ENCODE results near the gene ZMYM2. TPM values are rescaled to one million over a fixed set of nuclear protein-coding genes. Genes with fewer than 3 reads are reported as not detected.

Gene ZMYM2
- total RNA-seq, 4 donors from 2014 or later: 33.4 to 91.1 (median 63.6) TPM

DNA sequence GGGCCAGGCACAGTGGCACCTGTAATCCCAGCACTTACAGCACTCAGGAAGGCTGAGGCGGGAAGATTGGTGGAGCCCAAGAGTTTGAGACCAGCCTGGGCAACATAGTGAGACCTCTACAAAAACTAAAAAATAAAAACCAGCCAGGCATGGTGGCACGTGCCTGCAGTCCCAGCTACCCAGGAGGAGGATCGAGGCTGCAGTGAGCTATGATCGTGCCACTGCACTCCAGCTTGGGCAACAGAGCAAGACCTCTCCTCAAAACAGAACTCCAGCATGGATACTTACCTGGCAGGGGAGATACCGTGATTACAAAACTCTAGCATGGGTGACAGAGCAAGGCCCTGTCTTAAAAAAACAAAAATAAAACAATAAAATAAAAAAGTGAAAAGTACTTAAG is 107.0 kb downstream of the ZMYM2 start:
- Histone ChIP-seq H3K4me1 (no peaks in the 10 kb centered on the region), H3K27me3 (no peaks in the 10 kb centered on the region), H3K9me3 (no peaks in the 10 kb centered on the region), H3K27ac (no peak overlapping the region), H3K36me3 (peaks cover 0 to 57% (median 17%) of the 10 kb centered on the region in 4 donors), H3K4me3 (no peak overlapping the region)
- TF ChIP-seq, protein P1, sequence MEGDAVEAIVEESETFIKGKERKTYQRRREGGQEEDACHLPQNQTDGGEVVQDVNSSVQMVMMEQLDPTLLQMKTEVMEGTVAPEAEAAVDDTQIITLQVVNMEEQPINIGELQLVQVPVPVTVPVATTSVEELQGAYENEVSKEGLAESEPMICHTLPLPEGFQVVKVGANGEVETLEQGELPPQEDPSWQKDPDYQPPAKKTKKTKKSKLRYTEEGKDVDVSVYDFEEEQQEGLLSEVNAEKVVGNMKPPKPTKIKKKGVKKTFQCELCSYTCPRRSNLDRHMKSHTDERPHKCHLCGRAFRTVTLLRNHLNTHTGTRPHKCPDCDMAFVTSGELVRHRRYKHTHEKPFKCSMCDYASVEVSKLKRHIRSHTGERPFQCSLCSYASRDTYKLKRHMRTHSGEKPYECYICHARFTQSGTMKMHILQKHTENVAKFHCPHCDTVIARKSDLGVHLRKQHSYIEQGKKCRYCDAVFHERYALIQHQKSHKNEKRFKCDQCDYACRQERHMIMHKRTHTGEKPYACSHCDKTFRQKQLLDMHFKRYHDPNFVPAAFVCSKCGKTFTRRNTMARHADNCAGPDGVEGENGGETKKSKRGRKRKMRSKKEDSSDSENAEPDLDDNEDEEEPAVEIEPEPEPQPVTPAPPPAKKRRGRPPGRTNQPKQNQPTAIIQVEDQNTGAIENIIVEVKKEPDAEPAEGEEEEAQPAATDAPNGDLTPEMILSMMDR (IDR thresholded peaks at IDR 0.05): no peak
- TF ChIP-seq POLR2AphosphoS5 (IDR thresholded peaks at IDR 0.05) (no peak), EP300 (IDR thresholded peaks at IDR 0.05; ENCODE audit: low read depth) (no peak), POLR2A (IDR thresholded peaks at IDR 0.05) (no peak)
- DNase-seq: no peak
- in situ Hi-C loops (cut with MboI; ENCODE audit: low pct_ligation_motif_present in 1 of 4, low pct_unique_long_range_greater_than_20kb in 1 of 4, low sequenced_read_pairs in 3 of 4) (no loop called here), intact Hi-C loops (cut with DNase I; ENCODE audit: low total_unique reads) (no loop called here)
- 96 to 100% methylated on average over 2 to 5 of the region's 5 CpGs for WGBS, 2 donors (ENCODE audit: low coverage in 1 of 2)

DNA sequence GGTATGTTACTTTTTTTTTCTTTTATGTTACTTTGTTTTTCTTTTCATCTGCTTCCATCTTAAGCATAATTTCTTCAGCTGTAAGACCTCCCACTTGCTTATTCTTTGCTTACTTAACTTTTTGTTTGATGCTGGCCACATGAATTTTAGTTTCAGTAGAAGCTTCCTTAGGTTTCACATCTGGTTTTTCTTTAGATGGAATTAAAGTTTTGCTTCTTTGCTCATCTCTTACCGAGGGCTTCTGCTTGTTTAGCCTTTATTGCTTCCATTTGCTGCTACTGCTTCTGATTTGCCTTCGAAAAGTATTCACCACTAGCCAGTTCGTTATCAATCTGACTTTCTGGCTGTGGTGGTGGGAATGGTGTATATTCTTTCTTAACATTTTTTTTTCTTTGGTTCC is 111.4 kb downstream of the ZMYM2 start:
- Histone ChIP-seq H3K9me3 (no peaks in the 10 kb centered on the region), H3K27ac (no peak overlapping the region), H3K36me3 (peaks cover 0 to 69% (median 22%) of the 10 kb centered on the region in 4 donors), H3K4me1 (no peaks in the 10 kb centered on the region), H3K27me3 (no peaks in the 10 kb centered on the region), H3K4me3 (no peak overlapping the region)
- no peak for DNase-seq
- 90 to 94% methylated on average over 3 of the region's 3 CpGs for WGBS, 2 donors (ENCODE audit: low coverage in 1 of 2)
- in situ Hi-C loops (cut with MboI; ENCODE audit: low pct_ligation_motif_present in 1 of 4, low pct_unique_long_range_greater_than_20kb in 1 of 4, low sequenced_read_pairs in 3 of 4): no loop called here
- TF ChIP-seq, protein P1 (IDR thresholded peaks at IDR 0.05): no peak
- TF ChIP-seq POLR2A (IDR thresholded peaks at IDR 0.05) (no peak), EP300 (IDR thresholded peaks at IDR 0.05; ENCODE audit: low read depth) (no peak), POLR2AphosphoS5 (IDR thresholded peaks at IDR 0.05) (no peak)
- intact Hi-C loops (cut with DNase I; ENCODE audit: low total_unique reads): no loop called here

DNA sequence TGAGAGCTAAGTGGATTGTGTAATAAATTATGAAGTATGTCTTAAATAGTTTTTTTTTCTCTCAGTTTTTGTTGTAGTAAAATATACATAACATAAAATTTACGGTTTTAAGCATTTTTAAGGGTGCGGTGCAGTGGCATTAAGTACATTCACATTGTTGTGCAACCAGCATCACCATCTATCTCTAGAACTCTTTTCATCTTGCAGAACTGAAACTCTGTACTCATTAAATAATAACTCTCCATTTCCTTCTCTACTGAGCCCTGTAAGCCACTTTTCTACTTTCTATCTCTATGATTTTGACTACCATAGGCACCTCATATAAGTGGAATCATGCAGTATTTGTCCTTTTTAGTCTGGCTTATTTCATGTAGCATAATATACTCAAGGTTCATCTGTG is 115.2 kb downstream of the ZMYM2 start:
- Histone ChIP-seq H3K27ac (no peak overlapping the region), H3K9me3 (no peaks in the 10 kb centered on the region), H3K4me3 (no peak overlapping the region), H3K36me3 (peaks cover 0 to 57% (median 10%) of the 10 kb centered on the region in 4 donors), H3K4me1 (no peaks in the 10 kb centered on the region), H3K27me3 (no peaks in the 10 kb centered on the region)
- in situ Hi-C loops (cut with MboI; ENCODE audit: low pct_ligation_motif_present in 1 of 4, low pct_unique_long_range_greater_than_20kb in 1 of 4, low sequenced_read_pairs in 3 of 4): no loop called here
- no peak for TF ChIP-seq POLR2AphosphoS5 (IDR thresholded peaks at IDR 0.05)
- TF ChIP-seq EP300 (IDR thresholded peaks at IDR 0.05; ENCODE audit: low read depth): no peak
- no peak for TF ChIP-seq POLR2A (IDR thresholded peaks at IDR 0.05)
- TF ChIP-seq, protein P1 (IDR thresholded peaks at IDR 0.05): no peak
- DNase-seq: no peak
- intact Hi-C loops (cut with DNase I; ENCODE audit: low total_unique reads): no loop called here
- 73 to 95% methylated on average over 2 of the region's 2 CpGs for WGBS, 2 donors (ENCODE audit: low coverage in 1 of 2)

DNA sequence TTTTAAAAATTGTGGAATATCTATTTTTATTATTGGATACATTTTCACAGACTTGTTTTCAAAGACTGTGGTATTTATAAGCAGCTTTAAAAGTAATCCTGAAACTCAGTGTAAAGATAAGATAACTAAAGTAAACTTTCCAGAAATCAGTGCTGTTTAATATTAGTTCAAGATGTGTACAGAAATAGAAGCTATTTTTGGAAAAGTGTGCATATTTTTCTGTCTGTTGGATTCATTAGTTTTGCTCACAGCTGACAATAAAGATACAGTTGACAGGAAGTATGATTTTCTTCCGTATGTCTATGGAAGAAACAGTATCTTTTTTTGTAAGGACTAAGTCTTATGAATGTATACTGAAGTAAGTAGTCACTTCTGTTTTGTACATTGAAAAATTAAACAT is 116.4 kb downstream of the ZMYM2 start:
- Histone ChIP-seq H3K36me3 (peaks cover 0 to 47% (median 10%) of the 10 kb centered on the region in 4 donors), H3K4me3 (no peak overlapping the region)
- TF ChIP-seq EP300 (IDR thresholded peaks at IDR 0.05; ENCODE audit: low read depth) (no peak), POLR2AphosphoS5 (IDR thresholded peaks at IDR 0.05) (no peak), POLR2A (IDR thresholded peaks at IDR 0.05) (no peak)
- TF ChIP-seq, protein P1 (IDR thresholded peaks at IDR 0.05): no peak

More for the DNA sequence above, 116.4 kb downstream of the ZMYM2 start:
- 77 to 79% methylated on average over 1 of the region's 1 CpG for WGBS, 2 donors (ENCODE audit: low coverage in 1 of 2)
- Histone ChIP-seq H3K4me1 (no peaks in the 10 kb centered on the region), H3K27me3 (no peaks in the 10 kb centered on the region), H3K27ac (no peak overlapping the region), H3K9me3 (no peaks in the 10 kb centered on the region)
- DNase-seq: no peak
- in situ Hi-C loops (cut with MboI; ENCODE audit: low pct_ligation_motif_present in 1 of 4, low pct_unique_long_range_greater_than_20kb in 1 of 4, low sequenced_read_pairs in 3 of 4): no loop called here
- intact Hi-C loops (cut with DNase I; ENCODE audit: low total_unique reads): no loop called here
